Fibroblast of lung (primary cell): ENCODE data around the gene CCDC85C. TPM values are rescaled to one million over a fixed set of nuclear protein-coding genes. Genes with fewer than 3 reads are reported as not detected.

Source experiments
- DNase-seq, 2 donors: peaks; one replicate each; pipeline versions ENCODE4 v3.0.0 to v3.0.0-alpha.2; 2010; ENCODE audit warnings: low read depth in 2 of 2
- H2AFZ ChIP-seq: 2 replicates; pipeline ENCODE4 v1.5.1; 2012; ENCODE audit warnings: low read length, control low read depth, inconsistent platforms
- H3K27ac ChIP-seq: 2 replicates; pipeline ENCODE4 v1.5.1; 2011; ENCODE audit warnings: low read length, control low read depth; ENCODE audit not compliant: insufficient read depth
- H3K27me3 ChIP-seq: 2 replicates; pipeline ENCODE4 v1.5.1; 2011; ENCODE audit warnings: mild to moderate bottlenecking, low read length; ENCODE audit not compliant: control insufficient read depth, insufficient read depth
- H3K36me3 ChIP-seq: 2 replicates; pipeline ENCODE4 v1.5.1; 2011; ENCODE audit warnings: low read length; ENCODE audit not compliant: control insufficient read depth, insufficient read depth
- H3K4me1 ChIP-seq: 2 replicates; pipeline ENCODE4 v1.5.1; 2011; ENCODE audit warnings: low read length; ENCODE audit not compliant: control insufficient read depth, insufficient read depth; ENCODE audit errors: extremely low read depth
- H3K4me2 ChIP-seq: 2 replicates; pipeline ENCODE4 v1.5.1; 2011; ENCODE audit warnings: low read length, control low read depth; ENCODE audit not compliant: insufficient read depth; ENCODE audit errors: extremely low read depth
- H3K4me3 ChIP-seq, 4 experiments: fragments of 200-600 bp in 1 of 4; sonication (generic) in 1 of 4; replicated peaks in 1 of 4; 2 replicates each; pipeline ENCODE4 v1.5.1; 2011 to 2016; ENCODE audit warnings: low read length in 4 of 4, low read depth in 3 of 4, mild to moderate bottlenecking in 3 of 4, control low read depth in 2 of 4, inconsistent platforms in 1 of 4, mixed read lengths in 1 of 4; ENCODE audit not compliant: insufficient read depth in 1 of 4; ENCODE audit errors: control extremely low read depth in 1 of 4
- H3K79me2 ChIP-seq: 2 replicates; pipeline ENCODE4 v1.5.1; 2012; ENCODE audit warnings: mild to moderate bottlenecking, low read length, inconsistent platforms; ENCODE audit not compliant: control insufficient read depth, insufficient read depth
- H3K9ac ChIP-seq: 2 replicates; pipeline ENCODE4 v1.5.1; 2011; ENCODE audit warnings: mild to moderate bottlenecking, low read length, control low read depth; ENCODE audit not compliant: insufficient read depth
- H3K9me3 ChIP-seq: 2 replicates; pipeline ENCODE4 v1.5.1; 2012; ENCODE audit warnings: low read depth, low read length; ENCODE audit not compliant: control insufficient read depth, insufficient read depth
- H4K20me1 ChIP-seq: 2 replicates; pipeline ENCODE4 v1.5.1; 2011; ENCODE audit warnings: low read length; ENCODE audit not compliant: control insufficient read depth, insufficient read depth; ENCODE audit errors: extremely low read depth
- CTCF ChIP-seq, 2 donors: IDR thresholded peaks in 1 of 2; conservative IDR thresholded peaks in 1 of 2; 1 replicate in 1 of 2; 2 replicates in 1 of 2; pipeline ENCODE4 v1.5.1; 2011 to 2012; ENCODE audit warnings: low read length in 2 of 2, control low read depth in 1 of 2, inconsistent platforms in 1 of 2, low read depth in 1 of 2, mild to moderate bottlenecking in 1 of 2
- EZH2 ChIP-seq: IDR thresholded peaks from 2 replicates; pipeline ENCODE4 v1.5.1; 2012; ENCODE audit warnings: low read length, control low read depth, mild to moderate bottlenecking; ENCODE audit errors: missing control alignments
- polyA plus RNA-seq, 2 donors: library from polyadenylated mRNA; depleted of rRNA in 1 of 2; stranded (reverse) in 1 of 2; unstranded in 1 of 2; fragments of >200 nt; gene quantifications; 2 replicates each; pipeline ENCODE4 v1.2.1, GENCODE V29; 2011 to 2012; ENCODE audit warnings: missing spikeins in 1 of 2
- total RNA-seq: library from RNA; depleted of rRNA; stranded (reverse); fragments of >200 nt; gene quantifications from 2 replicates; pipeline ENCODE4 v1.2.1, GENCODE V29; 2014

The CCDC85C gene
- total and polyA plus RNA-seq, 2 donors (not counting 1 experiment from before 2014, with no cell fraction given) = 4.6 to 9.6 TPM

GRCh38 chr14:99522025-99522401 lies 82.0 kb downstream of the CCDC85C start:
- peaks cover 12% of the 10 kb centered on the region for H3K4me1 ChIP-seq
- H3K9me3 ChIP-seq = no peaks in the 10 kb centered on the region
- H3K36me3 ChIP-seq = no peaks in the 10 kb centered on the region
- DNase-seq = no peak
- H3K79me2 ChIP-seq = no peaks in the 10 kb centered on the region
- H3K4me2 ChIP-seq = peak overlapping the region; percentile 54
- H3K9ac ChIP-seq = no peak overlapping the region
- TF ChIP-seq CTCF (conservative IDR thresholded peaks at IDR 0.05 in 1 of 2, IDR thresholded peaks at IDR 0.05 in 1 of 2; ENCODE audit: low read depth in 1 of 2, low read length in 2 of 2) (no peak), EZH2 (no peak)
- no peaks in the 10 kb centered on the region for H4K20me1 ChIP-seq
- H3K27me3 ChIP-seq = no peaks in the 10 kb centered on the region
- H3K27ac ChIP-seq = no peak overlapping the region
- H3K4me3 ChIP-seq = no peak overlapping the region
- H2AFZ ChIP-seq = no peak overlapping the region

- Histone ChIP-seq H3K4me1 (peaks cover 12% of the 10 kb centered on the region), H2AFZ (no peak overlapping the region), H3K27ac (no peak overlapping the region), H3K27me3 (no peaks in the 10 kb centered on the region), H3K36me3 (no peaks in the 10 kb centered on the region), H4K20me1 (no peaks in the 10 kb centered on the region), H3K4me3 (no peak overlapping the region), H3K79me2 (no peaks in the 10 kb centered on the region), H3K9me3 (no peaks in the 10 kb centered on the region), H3K9ac (no peak overlapping the region), H3K4me2 (no peak overlapping the region)
- no peak for DNase-seq
- TF ChIP-seq CTCF (conservative IDR thresholded peaks at IDR 0.05 in 1 of 2, IDR thresholded peaks at IDR 0.05 in 1 of 2; ENCODE audit: low read depth in 1 of 2, low read length in 2 of 2) (no peak), EZH2 (no peak)
These were observed 82.6 kb downstream of the CCDC85C start for GRCh38 chr14:99521176-99522024.

- Histone ChIP-seq H3K79me2 (no peaks in the 10 kb centered on the region), H3K9ac (no peak overlapping the region), H3K27ac (no peak overlapping the region), H4K20me1 (no peaks in the 10 kb centered on the region), H3K9me3 (no peaks in the 10 kb centered on the region), H3K4me2 (no peak overlapping the region), H2AFZ (no peak overlapping the region), H3K4me1 (peaks cover 12% of the 10 kb centered on the region), H3K36me3 (no peaks in the 10 kb centered on the region), H3K27me3 (no peaks in the 10 kb centered on the region), H3K4me3 (no peak overlapping the region)
- TF ChIP-seq EZH2 (no peak), CTCF (conservative IDR thresholded peaks at IDR 0.05 in 1 of 2, IDR thresholded peaks at IDR 0.05 in 1 of 2; ENCODE audit: low read depth in 1 of 2, low read length in 2 of 2) (no peak)
- no peak for DNase-seq
These were observed 83.4 kb downstream of the CCDC85C start for GRCh38 chr14:99520571-99521081.
